Stimulated activated effector memory CD8-positive, alpha-beta T cell treated with anti-CD3 and anti-CD28 coated beads, Interleukin-12 subunit alpha, Interleukin-12 subunit beta, amount 100 ng/mL, for 72 hours (primary cell): Measurements from ENCODE around the gene OR52W1.
A peak's percentile ranks its signal among the peaks of the same experiment; 100 is the strongest.
"Not testable (repeated sequence)": the region's sequence is repeated elsewhere in the genome, so short reads cannot be mapped to it uniquely, and the experiment has no call there.

ENCODE experiments used
- ATAC-seq: fragments of 150-1000 bp; cut with Tn5 transposase; 2 replicates; pipeline ENCODE4 v1.10.0; 2021
- DNase-seq, 2 donors: peaks; one replicate each; pipeline ENCODE4 v3.0.0; 2021 to 2022; ENCODE audit warnings: low spot score in 2 of 2
- H3K27ac Mint-ChIP-seq: one replicate; pipeline ENCODE4 v1.8.0; 2022; ENCODE audit warnings: mild to moderate bottlenecking, mixed read lengths
- H3K36me3 Mint-ChIP-seq: one replicate; pipeline ENCODE4 v1.8.0; 2022; ENCODE audit warnings: mild to moderate bottlenecking, mixed read lengths
- H3K4me1 Mint-ChIP-seq: one replicate; pipeline ENCODE4 v1.8.0; 2022; ENCODE audit warnings: mixed read lengths
- H3K4me3 Mint-ChIP-seq: one replicate; pipeline ENCODE4 v1.8.0; 2022; ENCODE audit warnings: mild to moderate bottlenecking, mixed read lengths
- H3K9me3 Mint-ChIP-seq: one replicate; pipeline ENCODE4 v1.8.0; 2022; ENCODE audit warnings: mixed read lengths

Gene OR52W1

DNA sequence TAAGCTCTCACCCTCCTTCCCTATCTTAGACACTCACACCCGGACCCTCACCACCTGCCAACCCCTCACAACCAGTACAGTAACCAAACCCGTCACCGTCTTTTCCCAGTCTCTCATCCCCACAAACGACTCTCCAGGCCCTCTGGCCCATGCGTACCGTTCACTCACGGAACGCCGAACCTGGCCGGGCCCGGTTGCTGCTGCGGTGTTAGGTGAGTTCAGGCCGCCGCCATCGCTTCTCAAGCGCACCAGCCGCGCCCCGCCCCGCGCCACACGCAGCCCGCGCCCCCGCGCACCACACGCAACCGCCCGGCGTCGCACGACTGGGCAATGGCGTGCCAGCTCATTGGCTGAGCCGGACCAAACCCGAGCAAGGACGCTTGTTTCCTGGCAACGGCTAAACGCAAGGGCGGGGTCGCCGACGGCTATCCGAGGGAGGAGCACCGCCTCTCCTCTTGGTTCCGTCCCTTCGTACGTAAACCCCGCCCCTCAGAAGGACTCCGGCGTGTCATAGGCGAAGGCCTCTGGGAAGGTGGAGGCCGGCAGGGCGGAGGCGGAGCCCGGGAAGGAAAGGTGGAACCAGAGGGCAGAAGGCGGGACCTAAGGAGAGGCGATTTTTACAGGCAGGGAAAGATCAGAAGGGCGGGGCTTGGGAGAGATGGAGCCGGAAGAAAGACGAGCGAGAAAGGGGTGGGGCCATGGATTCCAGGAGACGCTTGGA lies 35.5 kb downstream of the OR52W1 start, which contains the start of gene FHIP1B:
Gene FHIP1B, minus strand, starts transcription at position 250 of the 721 bp plus-strand sequence. CDS start 10,120 bp downstream, outside the sequence.
- Mint-ChIP-seq H3K4me3 (peak within 1 kb of the TSS; percentile 98), H3K9me3 (no peaks in the 10 kb centered on the region), H3K4me1 (peaks cover 39% of the 10 kb centered on the region), H3K36me3 (peaks cover 10% of the 10 kb centered on the region), H3K27ac (peak within 1 kb of the TSS; percentile 96)
- DNase-seq (peak; percentile 95 to 99), ATAC-seq (peak; percentile 94)

DNA sequence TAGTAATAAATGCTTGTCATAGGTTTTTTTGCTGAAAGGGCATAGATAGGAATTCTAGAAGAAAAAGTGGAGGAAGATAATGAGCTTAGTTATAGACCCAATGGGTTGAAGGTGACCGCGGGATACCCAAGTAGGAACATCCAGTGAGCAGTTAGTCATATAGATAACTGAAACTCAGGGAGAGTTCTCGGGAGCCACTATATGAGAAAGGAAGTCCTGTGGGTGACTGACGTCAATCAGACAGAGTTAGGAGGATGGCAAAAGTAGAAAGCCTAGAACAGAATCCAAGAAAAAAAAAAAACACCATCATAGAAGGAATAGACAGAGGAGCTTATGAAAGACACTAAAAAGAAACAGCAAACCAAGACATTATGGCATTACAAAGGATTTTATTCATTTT lies 38.2 kb downstream of the OR52W1 start:
- DNase-seq (no peak), ATAC-seq (no peak)
- no peak overlapping the region for H3K4me3 Mint-ChIP-seq
- H3K4me1 Mint-ChIP-seq, result peaks cover 22% of the 10 kb centered on the region
- H3K9me3 Mint-ChIP-seq, result no peaks in the 10 kb centered on the region
- H3K27ac Mint-ChIP-seq, result no peak overlapping the region
- peaks cover 10% of the 10 kb centered on the region for H3K36me3 Mint-ChIP-seq

DNA sequence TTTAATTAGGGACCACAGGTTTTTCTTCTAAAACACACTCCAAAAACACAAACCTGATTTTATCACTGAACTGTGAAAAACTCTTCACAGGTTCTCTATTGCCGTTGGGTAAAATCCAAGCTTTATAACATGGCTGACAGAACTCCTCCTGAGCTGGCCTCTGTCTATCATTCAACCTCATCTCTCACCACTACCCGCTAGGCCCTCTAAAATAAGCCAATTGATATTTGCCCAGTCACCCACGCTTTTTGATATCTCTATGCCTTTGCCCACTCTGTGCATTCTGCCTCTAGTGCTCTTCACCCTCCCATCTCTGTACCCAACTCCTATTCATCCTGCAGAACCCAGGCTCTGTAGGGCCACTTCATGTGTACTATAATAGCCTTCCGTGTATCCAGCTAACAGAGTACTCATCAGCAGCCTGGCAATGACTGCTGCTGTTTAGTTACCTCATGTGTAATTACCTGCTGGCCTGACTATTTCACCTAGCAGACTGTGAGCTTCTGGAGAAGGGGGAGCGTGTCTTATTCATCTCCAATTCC lies 38.8 kb downstream of the OR52W1 start:
- peaks cover 21% of the 10 kb centered on the region for H3K4me1 Mint-ChIP-seq
- H3K27ac Mint-ChIP-seq, result no peak overlapping the region
- H3K9me3 Mint-ChIP-seq, result no peaks in the 10 kb centered on the region
- ATAC-seq, result no peak
- H3K36me3 Mint-ChIP-seq, result peaks cover 10% of the 10 kb centered on the region
- H3K4me3 Mint-ChIP-seq, result no peak overlapping the region
- no peak for DNase-seq

DNA sequence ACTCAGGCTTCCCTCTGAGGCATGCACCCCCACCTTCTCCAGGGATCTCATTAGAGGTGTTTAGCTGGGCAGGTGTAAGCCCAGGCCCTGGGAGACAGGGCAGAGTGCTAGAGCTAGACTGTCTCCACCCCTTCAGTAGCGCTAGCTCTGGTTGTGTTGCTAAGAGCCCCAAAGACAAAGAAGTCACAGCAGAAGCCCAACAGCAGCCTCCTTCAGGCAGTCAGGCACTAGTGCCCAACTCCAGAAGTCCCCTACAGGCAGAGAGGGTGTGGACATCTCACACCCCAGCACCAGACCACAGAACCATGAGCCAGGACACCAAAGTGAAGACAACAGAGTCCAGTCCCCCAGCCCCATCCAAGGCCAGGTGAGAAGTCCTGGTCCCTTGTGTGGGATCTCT lies 39.9 kb downstream of the OR52W1 start, which contains the start of gene CNGA4:
Gene CNGA4, plus strand, starts transcription at position 188 of the 400 bp plus-strand sequence. Its CDS starts 118 bp downstream, at position 306.
- Mint-ChIP-seq H3K4me3 (no peak within 1 kb of the TSS), H3K4me1 (peaks cover 13% of the 10 kb centered on the region), H3K9me3 (no peaks in the 10 kb centered on the region), H3K27ac (no peak within 1 kb of the TSS), H3K36me3 (peaks cover 10% of the 10 kb centered on the region)
- no peak for DNase-seq
- ATAC-seq, result no peak

DNA sequence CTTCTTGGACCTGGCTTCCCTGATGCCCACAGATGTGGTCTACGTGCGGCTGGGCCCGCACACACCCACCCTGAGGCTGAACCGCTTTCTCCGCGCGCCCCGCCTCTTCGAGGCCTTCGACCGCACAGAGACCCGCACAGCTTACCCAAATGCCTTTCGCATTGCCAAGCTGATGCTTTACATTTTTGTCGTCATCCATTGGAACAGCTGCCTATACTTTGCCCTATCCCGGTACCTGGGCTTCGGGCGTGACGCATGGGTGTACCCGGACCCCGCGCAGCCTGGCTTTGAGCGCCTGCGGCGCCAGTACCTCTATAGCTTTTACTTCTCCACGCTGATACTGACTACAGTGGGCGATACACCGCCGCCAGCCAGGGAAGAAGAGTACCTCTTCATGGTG lies 41.1 kb downstream of the OR52W1 start:
- H3K27ac Mint-ChIP-seq, result no peak overlapping the region
- no peak for ATAC-seq

DNA sequence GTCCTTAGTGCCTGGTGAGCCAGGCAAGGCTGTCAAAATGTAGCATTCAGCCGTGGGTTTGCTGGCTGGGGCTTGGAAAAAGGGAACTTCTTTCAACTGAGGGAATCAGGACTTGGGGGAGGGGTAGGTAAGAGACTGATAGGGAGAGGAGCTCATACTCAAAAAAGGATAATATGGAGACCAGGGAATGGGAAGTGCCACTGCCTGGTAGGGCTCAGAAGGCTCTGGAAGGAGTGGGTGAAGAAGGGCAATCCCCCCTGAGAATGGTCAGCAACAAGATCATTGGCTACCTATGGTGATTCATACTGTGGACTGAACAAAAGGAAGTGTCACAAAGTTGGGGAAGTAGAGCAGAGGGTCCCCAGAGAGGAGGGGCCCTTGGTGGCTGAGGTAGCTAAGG lies 41.8 kb downstream of the OR52W1 start:
- ATAC-seq (no peak), DNase-seq (no peak)
- Mint-ChIP-seq H3K9me3 (no peaks in the 10 kb centered on the region), H3K27ac (no peak overlapping the region), H3K4me1 (no peaks in the 10 kb centered on the region), H3K4me3 (no peak overlapping the region), H3K36me3 (no peaks in the 10 kb centered on the region)

More for the DNA sequence above, 41.1 kb downstream of the OR52W1 start:
- Mint-ChIP-seq H3K4me3 (no peak overlapping the region), H3K4me1 (peaks cover 4% of the 10 kb centered on the region), H3K9me3 (no peaks in the 10 kb centered on the region), H3K36me3 (no peaks in the 10 kb centered on the region)
- no peak for DNase-seq

DNA sequence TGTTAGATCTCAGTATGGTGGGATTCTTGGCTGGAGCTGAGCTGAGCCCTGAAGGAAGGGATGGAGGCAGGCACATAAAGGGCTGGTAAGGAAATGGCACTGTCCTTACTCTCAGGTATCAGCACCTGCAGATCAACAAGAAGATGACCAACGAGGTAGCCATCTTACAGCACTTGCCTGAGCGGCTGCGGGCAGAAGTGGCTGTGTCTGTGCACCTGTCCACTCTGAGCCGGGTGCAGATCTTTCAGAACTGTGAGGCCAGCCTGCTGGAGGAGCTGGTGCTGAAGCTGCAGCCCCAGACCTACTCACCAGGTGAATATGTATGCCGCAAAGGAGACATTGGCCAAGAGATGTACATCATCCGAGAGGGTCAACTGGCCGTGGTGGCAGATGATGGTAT lies 42.3 kb downstream of the OR52W1 start:
- H3K36me3 Mint-ChIP-seq, result no peaks in the 10 kb centered on the region
- H3K4me1 Mint-ChIP-seq, result no peaks in the 10 kb centered on the region
- DNase-seq (no peak), ATAC-seq (no peak)
- no peaks in the 10 kb centered on the region for H3K9me3 Mint-ChIP-seq
- H3K4me3 Mint-ChIP-seq, result no peak overlapping the region
- no peak overlapping the region for H3K27ac Mint-ChIP-seq

DNA sequence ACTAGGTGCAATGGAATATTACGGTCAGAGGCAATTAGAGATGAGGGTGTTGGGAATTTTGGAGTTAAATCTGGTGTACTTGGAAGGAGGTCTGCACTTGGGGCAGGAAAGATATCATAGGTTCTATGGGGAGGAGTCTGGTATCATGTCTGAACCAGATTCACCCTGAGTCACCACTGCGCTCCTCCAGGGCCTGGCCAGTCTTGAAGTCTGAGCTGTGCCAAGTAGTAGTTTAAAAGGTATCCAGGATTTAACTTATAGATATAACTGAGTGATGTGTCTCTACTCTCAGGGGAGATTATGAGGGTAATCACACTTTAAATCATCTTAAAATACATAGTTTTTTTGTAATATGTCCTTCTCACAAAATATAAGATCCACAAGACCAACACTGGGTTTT lies 46.5 kb downstream of the OR52W1 start:
- Mint-ChIP-seq H3K4me3 (no peak overlapping the region), H3K4me1 (no peaks in the 10 kb centered on the region), H3K27ac (no peak overlapping the region), H3K36me3 (no peaks in the 10 kb centered on the region), H3K9me3 (no peaks in the 10 kb centered on the region)
- no peak for ATAC-seq
- no peak for DNase-seq

DNA sequence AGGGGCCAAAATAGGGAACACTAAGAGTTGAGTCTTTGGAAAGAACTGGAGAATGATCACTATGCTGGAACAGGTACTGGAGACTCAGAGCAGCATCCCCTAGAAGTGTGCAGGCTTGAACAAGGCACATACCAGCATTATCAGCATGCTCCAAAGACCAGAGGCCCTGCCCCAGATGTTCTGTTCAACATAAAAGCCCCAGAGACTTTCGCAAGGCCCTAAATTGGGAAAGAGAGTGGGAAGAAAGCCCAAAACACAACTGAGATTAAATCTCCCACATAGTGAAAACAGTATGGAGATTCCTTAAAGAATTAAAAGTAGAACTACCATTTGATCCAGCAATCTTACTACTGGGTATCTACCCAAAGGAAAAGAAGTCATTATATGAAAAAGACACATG lies 49.2 kb downstream of the OR52W1 start:
- H3K36me3 Mint-ChIP-seq, result no peaks in the 10 kb centered on the region
- H3K27ac Mint-ChIP-seq, result no peak overlapping the region
- H3K9me3 Mint-ChIP-seq, result no peaks in the 10 kb centered on the region
- ATAC-seq (no peak), DNase-seq (no peak)
- no peak overlapping the region for H3K4me3 Mint-ChIP-seq
- H3K4me1 Mint-ChIP-seq, result no peaks in the 10 kb centered on the region

DNA sequence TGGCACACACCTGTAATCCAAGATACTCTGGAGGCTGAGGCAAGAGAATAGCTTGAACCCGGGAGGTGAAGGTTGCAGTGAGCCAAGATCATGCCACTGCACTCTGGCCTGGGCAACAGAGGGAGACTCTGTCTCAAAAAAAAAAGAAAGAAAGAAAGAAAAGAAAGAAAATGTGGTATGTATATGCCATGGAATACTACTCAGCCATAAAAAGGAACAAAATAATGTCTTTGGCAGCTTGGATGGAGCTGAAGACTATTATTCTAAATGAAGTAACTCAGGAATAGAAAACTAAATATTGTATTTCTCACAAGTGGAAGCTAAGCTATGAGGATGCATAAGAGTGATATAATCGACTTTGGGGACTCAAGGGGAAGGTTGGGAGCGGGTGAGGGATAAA lies 49.9 kb downstream of the OR52W1 start:
- not testable (repeated sequence) for H3K27ac Mint-ChIP-seq, H3K36me3 Mint-ChIP-seq, DNase-seq, H3K4me1 Mint-ChIP-seq, H3K9me3 Mint-ChIP-seq, H3K4me3 Mint-ChIP-seq, ATAC-seq
